H1 (cell line): ENCODE measurements around the gene ELFN2. TPM values are rescaled to one million over a fixed set of nuclear protein-coding genes. Genes with fewer than 3 reads are reported as not detected.

Experiments used
- polyA plus RNA-seq, 7 experiments: library from polyadenylated mRNA; depleted of rRNA in 3 of 7; stranded (reverse) in 5 of 7; unstranded in 2 of 7; fragments of >200 nt in 5 of 7; fragments of 200-250 nt in 2 of 7; gene quantifications; 1 replicate in 5 of 7; 2 replicates in 1 of 7; 4 replicates in 1 of 7; pipeline versions ENCODE4 v1.2.1 to v1.2.3, GENCODE V29; 2011 to 2013; ENCODE audit warnings: missing spikeins in 2 of 7, mixed read lengths in 2 of 7
- total RNA-seq: library from RNA; stranded (reverse); fragmentation: NEBNext Ultra II Directional; extraction: Animal tissue kit (Norgen Biotek cat#: 25700); gene quantifications from 2 replicates; pipeline ENCODE4 v1.2.1, GENCODE V29; 2021
- TF ChIP-seq, protein P1 (sequence below): IDR thresholded peaks from 2 replicates; pipeline ENCODE4 v1.6.1; 2012; ENCODE audit warnings: inconsistent platforms

The ELFN2 gene
- total and polyA plus RNA-seq, 2 of the 8 experiments (the other 6 are each of a cell fraction or from before 2014, with no cell fraction given) = 0.63 to 0.88 TPM

DNA sequence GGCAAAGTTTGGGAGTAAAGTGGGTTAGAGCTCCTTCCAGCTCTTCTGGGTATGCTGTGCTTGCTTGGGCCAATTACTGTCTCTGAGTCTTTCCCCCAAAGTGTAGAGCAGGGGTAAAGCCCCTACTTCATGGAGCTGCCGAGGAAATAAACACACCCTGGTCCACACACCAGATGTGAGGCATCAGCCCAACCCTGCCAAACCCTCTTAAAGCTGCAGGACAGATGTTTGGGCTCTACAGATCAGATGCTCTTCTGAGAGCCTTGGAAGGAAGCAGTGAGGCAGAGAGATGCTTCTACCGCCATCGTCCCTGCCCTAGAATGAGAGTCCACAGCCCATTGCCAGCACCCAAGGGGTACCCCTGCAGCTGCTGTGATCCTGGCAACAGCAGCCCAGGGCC, 64.7 kb downstream of the ELFN2 start (continued):
- TF ChIP-seq, protein P1, sequence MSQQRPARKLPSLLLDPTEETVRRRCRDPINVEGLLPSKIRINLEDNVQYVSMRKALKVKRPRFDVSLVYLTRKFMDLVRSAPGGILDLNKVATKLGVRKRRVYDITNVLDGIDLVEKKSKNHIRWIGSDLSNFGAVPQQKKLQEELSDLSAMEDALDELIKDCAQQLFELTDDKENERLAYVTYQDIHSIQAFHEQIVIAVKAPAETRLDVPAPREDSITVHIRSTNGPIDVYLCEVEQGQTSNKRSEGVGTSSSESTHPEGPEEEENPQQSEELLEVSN = no peak
